K562 (cell line): ENCODE data around the gene NUSAP1. TPM values are rescaled to one million over a fixed set of nuclear protein-coding genes. Genes with fewer than 3 reads are reported as not detected.

Experiments used
- E2F6 ChIP-seq, 2 experiments: IDR thresholded peaks; 2 replicates each; pipeline ENCODE4 v1.6.1; 2011; ENCODE audit warnings: borderline replicate concordance in 1 of 2, control low read depth in 1 of 2, low read depth in 1 of 2, low read length in 1 of 2, mild to moderate bottlenecking in 1 of 2, mixed read lengths in 1 of 2, moderate library complexity in 1 of 2; ENCODE audit not compliant: insufficient read depth in 1 of 2, insufficient read length in 1 of 2, poor library complexity in 1 of 2, severe bottlenecking in 1 of 2; ENCODE audit errors: extremely low read depth in 1 of 2
- MGA ChIP-seq: fragments of 450-650 bp; IDR thresholded peaks from 2 replicates; pipeline ENCODE4 v1.6.1; 2016; ENCODE audit warnings: mild to moderate bottlenecking, moderate library complexity
- PRDM10 ChIP-seq: fragments of 450-650 bp; IDR thresholded peaks from 2 replicates; pipeline ENCODE4 v1.6.1; 2018; ENCODE audit not compliant: partially characterized antibody
- SMARCA4 ChIP-seq: fragments of 450-650 bp; IDR thresholded peaks from 2 replicates; pipeline ENCODE4 v1.6.1; 2016
- ZNF398 ChIP-seq: fragments of 250-450 bp; sonication (Bioruptor Pico); IDR thresholded peaks from 2 replicates; pipeline ENCODE4 v1.8.0; 2021; ENCODE audit warnings: moderate library complexity, mild to moderate bottlenecking, inconsistent platforms
- polyA plus RNA-seq, 8 experiments: library from polyadenylated mRNA; depleted of rRNA in 4 of 8; stranded (reverse) in 5 of 8; unstranded in 3 of 8; fragments of >200 nt; fragmentation: Nextera tagmentation in 2 of 8; fragmentation: Illumina TruSeq in 1 of 8; extraction: Ambion mirVana in 2 of 8; extraction: Trizol in 1 of 8; gene quantifications; 2 replicates each; pipeline versions ENCODE4 v1.2.1 to v1.2.3, GENCODE V29; 2011 to 2014; ENCODE audit warnings: inconsistent platforms in 1 of 8, missing spikeins in 1 of 8
- total RNA-seq, 7 experiments: library from RNA; depleted of rRNA in 6 of 7; stranded (reverse); fragments of >200 nt in 6 of 7; fragmentation: Illumina TruSeq in 2 of 7; extraction: Trizol in 2 of 7; gene quantifications; 2 replicates each; pipeline versions ENCODE4 v1.2.1 to v1.2.3, GENCODE V29; 2011 to 2021; ENCODE audit warnings: low replicate concordance in 1 of 7

The NUSAP1 gene
- total and polyA plus RNA-seq, 9 of the 15 experiments (the other 6 are each of a cell fraction or from before 2014, with no cell fraction given), result 119 to 266 (median 227) TPM

- TF ChIP-seq PRDM10, result peak; percentile 49
- TF ChIP-seq ZNF398, result no peak
- no peak for TF ChIP-seq SMARCA4
- peak; percentile 85 for TF ChIP-seq MGA
- TF ChIP-seq E2F6 (IDR thresholded peaks at IDR 0.05; ENCODE audit: borderline replicate concordance in 1 of 2, extremely low read depth in 1 of 2, insufficient read depth in 1 of 2, insufficient read length in 1 of 2, low read depth in 1 of 2, low read length in 1 of 2, poor library complexity in 1 of 2, severe bottlenecking in 1 of 2), result peak; percentile 41 to 45
These were observed 84.2 kb downstream of the NUSAP1 start, which contains the start of gene RTF1 (continued) for GRCh38 chr15:41416742-41417417.
